Glutamatergic neuron (in vitro differentiated cells): ENCODE results near the gene SPPL2B. TPM values are rescaled to one million over a fixed set of nuclear protein-coding genes. Genes with fewer than 3 reads are reported as not detected.

Experiments
- DNase-seq: peaks from one replicate; pipeline ENCODE4 v3.0.0; 2022
- H3K27ac Mint-ChIP-seq: one replicate; pipeline ENCODE4 v1.8.0; 2020; ENCODE audit warnings: mild to moderate bottlenecking, mixed read lengths, inconsistent platforms; ENCODE audit not compliant: unreplicated experiment
- H3K27me3 Mint-ChIP-seq: one replicate; pipeline ENCODE4 v1.8.0; 2020; ENCODE audit warnings: mild to moderate bottlenecking, moderate library complexity, mixed read lengths, inconsistent platforms; ENCODE audit not compliant: unreplicated experiment
- H3K36me3 Mint-ChIP-seq: one replicate; pipeline ENCODE4 v1.8.0; 2020; ENCODE audit warnings: mild to moderate bottlenecking, mixed read lengths, inconsistent platforms; ENCODE audit not compliant: unreplicated experiment
- H3K4me1 Mint-ChIP-seq: one replicate; pipeline ENCODE4 v1.8.0; 2020; ENCODE audit warnings: mild to moderate bottlenecking, low read depth, mixed read lengths, inconsistent platforms; ENCODE audit not compliant: unreplicated experiment
- H3K4me3 Mint-ChIP-seq: one replicate; pipeline ENCODE4 v1.8.0; 2020; ENCODE audit warnings: mild to moderate bottlenecking, mixed read lengths, inconsistent platforms; ENCODE audit not compliant: unreplicated experiment
- H3K9me3 Mint-ChIP-seq: one replicate; pipeline ENCODE4 v1.8.0; 2020; ENCODE audit warnings: mild to moderate bottlenecking, moderate library complexity, mixed read lengths, inconsistent platforms; ENCODE audit not compliant: unreplicated experiment
- total RNA-seq: library from RNA; stranded (reverse); fragmentation: NEBNext Ultra II Directional; extraction: Animal tissue kit (Norgen Biotek cat#: 25700); gene quantifications from one replicate; pipeline ENCODE4 v1.2.1, GENCODE V29; 2021; ENCODE audit not compliant: unreplicated experiment
- TF ChIP-seq, protein P1 (sequence below): fragments of 200-600 bp; sonication (generic); IDR thresholded peaks from one replicate; pipeline ENCODE4 v1.5.0; 2021; ENCODE audit not compliant: partially characterized antibody, unreplicated experiment

The SPPL2B gene
- total RNA-seq, 1 donor from 2014 or later: 166 TPM

DNA sequence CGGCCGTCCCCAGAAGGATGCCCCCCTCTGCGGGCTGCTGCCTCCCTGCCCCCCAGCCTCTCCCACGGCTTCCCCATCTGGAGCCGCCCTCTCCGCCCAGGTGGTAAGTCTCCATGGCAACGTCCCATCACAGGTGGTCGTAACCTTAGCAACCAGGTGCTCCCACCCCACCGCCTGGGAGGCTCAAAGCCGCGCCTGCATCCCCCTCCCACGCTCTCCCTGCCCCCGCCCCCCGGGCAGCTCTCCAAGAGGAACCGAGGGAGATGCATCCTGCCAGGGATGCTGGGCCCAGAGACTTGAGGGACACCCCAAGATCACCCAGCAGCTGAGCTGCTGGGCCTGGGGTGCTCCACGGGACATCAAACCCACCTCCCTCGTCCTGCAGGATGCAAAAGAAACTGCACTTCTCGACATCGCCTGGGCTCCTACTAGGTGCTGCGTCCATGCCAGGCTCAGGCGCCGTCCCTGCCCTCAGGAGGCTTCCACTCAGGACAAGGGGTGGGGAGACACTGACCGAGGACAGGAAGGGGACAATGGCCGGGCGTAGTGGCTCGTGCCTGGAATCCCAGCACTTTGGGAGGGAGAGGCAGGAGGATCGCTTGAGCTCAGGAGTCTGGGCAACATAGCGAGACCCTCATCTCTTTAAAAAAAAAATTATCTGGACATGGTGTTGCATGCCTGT, 15.5 kb upstream of the SPPL2B start:
- TF ChIP-seq, protein P1, sequence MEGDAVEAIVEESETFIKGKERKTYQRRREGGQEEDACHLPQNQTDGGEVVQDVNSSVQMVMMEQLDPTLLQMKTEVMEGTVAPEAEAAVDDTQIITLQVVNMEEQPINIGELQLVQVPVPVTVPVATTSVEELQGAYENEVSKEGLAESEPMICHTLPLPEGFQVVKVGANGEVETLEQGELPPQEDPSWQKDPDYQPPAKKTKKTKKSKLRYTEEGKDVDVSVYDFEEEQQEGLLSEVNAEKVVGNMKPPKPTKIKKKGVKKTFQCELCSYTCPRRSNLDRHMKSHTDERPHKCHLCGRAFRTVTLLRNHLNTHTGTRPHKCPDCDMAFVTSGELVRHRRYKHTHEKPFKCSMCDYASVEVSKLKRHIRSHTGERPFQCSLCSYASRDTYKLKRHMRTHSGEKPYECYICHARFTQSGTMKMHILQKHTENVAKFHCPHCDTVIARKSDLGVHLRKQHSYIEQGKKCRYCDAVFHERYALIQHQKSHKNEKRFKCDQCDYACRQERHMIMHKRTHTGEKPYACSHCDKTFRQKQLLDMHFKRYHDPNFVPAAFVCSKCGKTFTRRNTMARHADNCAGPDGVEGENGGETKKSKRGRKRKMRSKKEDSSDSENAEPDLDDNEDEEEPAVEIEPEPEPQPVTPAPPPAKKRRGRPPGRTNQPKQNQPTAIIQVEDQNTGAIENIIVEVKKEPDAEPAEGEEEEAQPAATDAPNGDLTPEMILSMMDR: no peak
- Mint-ChIP-seq H3K9me3 (peaks cover 10% of the 10 kb centered on the region), H3K36me3 (peaks cover 5% of the 10 kb centered on the region), H3K4me3 (no peak overlapping the region), H3K27ac (no peak overlapping the region), H3K4me1 (peaks cover 5% of the 10 kb centered on the region), H3K27me3 (peaks cover 5% of the 10 kb centered on the region)
- DNase-seq: no peak

DNA sequence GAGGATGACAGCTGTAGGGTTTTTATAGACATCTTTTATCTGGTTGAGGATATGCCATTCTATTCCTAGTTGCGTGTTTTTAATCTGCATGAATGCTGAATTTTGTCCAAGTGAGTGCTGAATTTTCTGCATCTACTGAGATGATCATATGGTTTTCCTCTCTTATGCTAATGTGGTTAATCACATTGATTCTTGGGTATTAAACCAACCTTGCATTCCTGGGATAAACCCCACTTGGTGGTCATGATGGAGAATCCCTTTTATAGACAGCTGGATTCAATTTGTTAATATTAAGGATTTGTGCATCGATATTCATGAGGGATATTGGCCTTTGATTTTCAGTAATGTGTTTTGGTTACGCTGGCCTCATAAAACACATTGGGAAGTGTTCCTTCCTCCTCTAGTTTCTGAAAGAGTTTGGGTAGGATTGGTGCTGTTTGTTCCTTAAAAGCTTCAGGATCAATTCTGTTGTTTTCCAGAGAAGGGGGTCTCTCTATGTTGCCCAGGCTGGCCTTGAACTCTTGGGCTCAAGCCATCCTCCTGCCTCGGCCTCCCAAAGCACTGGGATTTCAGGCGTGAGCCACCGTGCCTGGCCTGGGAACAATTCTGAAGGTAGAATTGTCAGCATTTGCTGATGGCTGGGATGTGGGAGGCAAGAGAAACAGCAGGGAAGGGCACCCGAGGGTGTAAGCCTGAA, 13.2 kb upstream of the SPPL2B start:
- TF ChIP-seq, protein P1: no peak
- Mint-ChIP-seq H3K36me3 (peaks cover 5% of the 10 kb centered on the region), H3K4me1 (peaks cover 7% of the 10 kb centered on the region), H3K27ac (no peak overlapping the region), H3K9me3 (peaks cover 6% of the 10 kb centered on the region), H3K27me3 (peaks cover 3% of the 10 kb centered on the region), H3K4me3 (no peak overlapping the region)
- no peak for DNase-seq

DNA sequence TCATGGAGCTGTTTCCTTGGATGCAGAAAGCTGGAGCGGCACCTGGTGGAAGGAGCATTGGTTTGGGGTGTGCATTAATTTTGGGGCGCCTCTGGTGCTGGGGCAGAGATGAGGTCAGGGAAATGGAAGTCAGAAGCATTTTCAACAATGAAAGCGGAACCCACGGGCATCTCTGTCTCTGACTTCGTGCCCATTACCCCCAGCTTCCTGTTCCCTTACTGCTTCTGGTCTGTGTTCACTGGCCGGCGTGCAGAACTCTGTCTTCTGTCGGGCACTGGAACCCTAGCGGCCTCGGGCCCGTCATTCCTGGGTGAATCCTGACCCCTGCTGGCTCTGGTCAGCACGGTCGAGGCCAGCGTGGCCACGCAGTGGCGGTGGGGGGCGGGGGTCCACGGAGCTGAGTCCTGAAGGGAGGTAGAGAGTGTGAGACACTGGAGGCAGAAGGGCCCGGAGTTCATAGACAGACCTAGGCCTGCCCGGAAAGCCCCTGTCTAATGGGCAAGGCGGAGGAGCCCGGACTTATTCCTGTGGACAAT, 12.6 kb upstream of the SPPL2B start:
- Mint-ChIP-seq H3K27ac (no peak overlapping the region), H3K4me1 (peaks cover 7% of the 10 kb centered on the region), H3K9me3 (peaks cover 6% of the 10 kb centered on the region), H3K36me3 (peaks cover 5% of the 10 kb centered on the region), H3K4me3 (no peak overlapping the region), H3K27me3 (peaks cover 3% of the 10 kb centered on the region)
- peak; percentile 82 for DNase-seq
- TF ChIP-seq, protein P1: peak; percentile 45

DNA sequence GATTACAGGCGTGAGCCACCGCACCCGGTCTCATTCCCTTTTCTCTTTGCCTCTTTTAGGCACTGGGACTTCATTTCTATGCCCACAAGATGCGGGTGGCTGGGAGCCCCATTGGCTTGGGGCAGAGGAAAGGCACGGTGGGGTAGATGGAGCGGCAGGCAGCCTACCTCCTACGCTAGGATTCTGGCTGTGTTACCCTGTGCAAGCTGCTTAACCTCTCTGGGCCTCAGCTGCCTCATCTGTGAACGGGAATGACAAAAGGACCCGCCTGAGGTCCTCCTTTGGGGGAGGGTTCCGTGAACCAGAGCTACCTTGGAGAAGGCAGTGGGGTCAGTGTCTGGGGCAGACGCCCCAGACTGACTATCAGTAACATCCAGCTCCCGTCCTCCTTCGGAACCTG, 11.2 kb upstream of the SPPL2B start:
- TF ChIP-seq, protein P1: no peak
- Mint-ChIP-seq H3K4me1 (peaks cover 7% of the 10 kb centered on the region), H3K27me3 (peaks cover 3% of the 10 kb centered on the region), H3K9me3 (peaks cover 6% of the 10 kb centered on the region), H3K4me3 (no peak overlapping the region), H3K36me3 (peaks cover 5% of the 10 kb centered on the region), H3K27ac (no peak overlapping the region)
- DNase-seq: no peak

DNA sequence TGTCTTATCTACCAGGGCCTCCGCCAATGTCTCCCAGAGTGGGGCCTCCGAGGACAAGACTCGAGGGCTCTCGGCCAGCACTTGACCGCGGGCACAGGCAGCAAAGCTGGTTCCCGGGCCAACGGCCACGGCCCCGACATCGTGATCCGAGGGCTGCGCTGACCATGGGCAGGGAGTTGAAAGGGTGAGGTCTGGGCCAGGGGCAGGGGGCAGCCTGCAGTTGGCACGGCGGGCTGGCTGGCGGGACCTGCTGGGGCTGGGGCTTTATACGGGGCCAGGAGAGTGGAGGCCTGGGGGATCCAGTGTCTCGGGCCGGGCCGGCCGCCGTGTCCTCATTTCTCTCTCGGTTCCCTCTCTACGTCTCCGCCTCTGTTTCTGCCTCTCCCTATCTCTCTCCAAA, 10.7 kb upstream of the SPPL2B start:
- TF ChIP-seq, protein P1: no peak
- Mint-ChIP-seq H3K27me3 (peaks cover 3% of the 10 kb centered on the region), H3K36me3 (peaks cover 5% of the 10 kb centered on the region), H3K9me3 (peaks cover 6% of the 10 kb centered on the region), H3K4me1 (peaks cover 7% of the 10 kb centered on the region), H3K27ac (no peak overlapping the region), H3K4me3 (no peak overlapping the region)
- no peak for DNase-seq
